GM12878 (cell line): Measurements from ENCODE around the gene CR2. TPM values are rescaled to one million over a fixed set of nuclear protein-coding genes. Genes with fewer than 3 reads are reported as not detected.

Experiments used
- ATAC-seq: fragments of 200-7000 bp; cut with Tn5 transposase; 3 replicates; pipeline ENCODE4 v1.9.1; 2020; ENCODE audit warnings: mild to moderate bottlenecking, moderate library complexity
- BruUV-seq: library from RNA; stranded (reverse); fragments of 400-500 nt; replicated peaks from 2 replicates; lab custom pipeline; 2021; lab: Mats Ljungman, UMichigan
- CTCF ChIA-PET: fragments of 300-600 bp; sonication (Branson Sonifier 250); formaldehyde crosslinking; extraction: SDS; loops from one replicate; lab custom pipeline; 2021; ENCODE audit warnings: inconsistent platforms; lab: Yijun Ruan, JAX
- POLR2A ChIA-PET: fragments of 350-600 bp; formaldehyde crosslinking; extraction: SDS; loops from one replicate; lab custom pipeline; 2021; ENCODE audit warnings: inconsistent platforms; lab: Charles Lee
- RAD21 ChIA-PET: fragments of 300-600 bp; sonication (Branson Sonifier 250); formaldehyde crosslinking; loops from one replicate; lab custom pipeline; 2023; ENCODE audit warnings: antibody characterized with exemption; ENCODE audit not compliant: unreplicated experiment; lab: Charles Lee
- SMC1A ChIA-PET: fragments of 300-600 bp; sonication (Branson Sonifier 250); formaldehyde crosslinking; loops from one replicate; lab custom pipeline; 2023; ENCODE audit not compliant: unreplicated experiment, uncharacterized antibody; lab: Charles Lee
- DNase-seq: peaks from one replicate; pipeline ENCODE4 v3.0.0-alpha.2; 2011; ENCODE audit warnings: low read depth, low spot score
- FAIRE-seq: peaks from 3 replicates; lab custom pipeline; 2011; peaks lifted over from hg19 to GRCh38; lab: Jason Lieb, UNC
- H2AFZ ChIP-seq: 2 replicates; pipeline ENCODE4 v1.6.0; 2011; ENCODE audit warnings: low read depth, low read length, control low read depth; ENCODE audit not compliant: control insufficient read depth
- H3K27ac ChIP-seq: 2 replicates; pipeline ENCODE4 v1.5.1; 2011; ENCODE audit warnings: control low read depth; ENCODE audit not compliant: control insufficient read depth, insufficient read depth
- H3K27me3 ChIP-seq, 2 experiments: replicated peaks in 1 of 2; 2 replicates each; pipeline versions ENCODE4 v1.6.0 to v1.6.1; 2011; ENCODE audit warnings: low read length in 1 of 2; ENCODE audit not compliant: control insufficient read depth in 2 of 2, insufficient read depth in 2 of 2
- H3K36me3 ChIP-seq, 2 experiments: 2 replicates each; pipeline ENCODE4 v1.5.1; 2011; ENCODE audit warnings: low read length in 1 of 2; ENCODE audit not compliant: control insufficient read depth in 2 of 2, insufficient read depth in 2 of 2
- H3K4me1 ChIP-seq: 2 replicates; pipeline ENCODE4 v1.6.1; 2011; ENCODE audit warnings: mild to moderate bottlenecking, low read length, moderate library complexity, mixed read lengths; ENCODE audit not compliant: control insufficient read depth, insufficient read depth
- H3K4me2 ChIP-seq: 2 replicates; pipeline ENCODE4 v1.6.0; 2011; ENCODE audit warnings: control low read depth; ENCODE audit not compliant: control insufficient read depth, insufficient read depth
- H3K4me3 ChIP-seq: fragments of 200-600 bp; sonication (generic); 2 replicates; pipeline ENCODE4 v1.5.1; 2016
- H3K79me2 ChIP-seq: 2 replicates; pipeline ENCODE4 v1.6.0; 2011; ENCODE audit warnings: low read length; ENCODE audit not compliant: control insufficient read depth, insufficient read depth
- H3K9ac ChIP-seq: 2 replicates; pipeline ENCODE4 v1.8.0; 2011; ENCODE audit warnings: low read length, control low read depth, mixed read lengths; ENCODE audit not compliant: control insufficient read depth, insufficient read depth
- H3K9me3 ChIP-seq: replicated peaks from 3 replicates; pipeline ENCODE4 v1.5.1; 2011; ENCODE audit warnings: mild to moderate bottlenecking, low read length; ENCODE audit not compliant: control insufficient read depth, insufficient read depth
- H4K20me1 ChIP-seq: 2 replicates; pipeline ENCODE4 v1.6.0; 2011; ENCODE audit not compliant: control insufficient read depth, insufficient read depth
- ASH2L ChIP-seq: fragments of 300-600, 200-600 bp; sonication (generic); IDR thresholded peaks from 2 replicates; pipeline ENCODE4 v1.6.1; 2017; ENCODE audit warnings: low read depth, mild to moderate bottlenecking, borderline replicate concordance
- CTCF ChIP-seq, 3 experiments: IDR thresholded peaks in 2 of 3; conservative IDR thresholded peaks in 1 of 3; 2 replicates each; pipeline ENCODE4 v1.5.1; 2011; ENCODE audit warnings: low read depth in 3 of 3, low read length in 3 of 3, mild to moderate bottlenecking in 3 of 3, control low read depth in 2 of 3, moderate library complexity in 2 of 3, inconsistent platforms in 1 of 3, mixed read lengths in 1 of 3; ENCODE audit not compliant: control insufficient read depth in 2 of 3, insufficient read depth in 1 of 3; ENCODE audit errors: extremely low read depth in 1 of 3
- RAD21 ChIP-seq: IDR thresholded peaks from 2 replicates; pipeline ENCODE4 v1.6.1; 2011; ENCODE audit warnings: mild to moderate bottlenecking, low read depth, low read length, moderate library complexity; ENCODE audit not compliant: insufficient read depth
- SIX5 ChIP-seq: IDR thresholded peaks from 2 replicates; pipeline ENCODE4 v1.6.1; 2011; ENCODE audit warnings: mild to moderate bottlenecking, low read depth, low read length, moderate library complexity; ENCODE audit not compliant: severe bottlenecking
- SMAD5 ChIP-seq: IDR thresholded peaks from 2 replicates; pipeline ENCODE4 v1.6.1; 2016; ENCODE audit warnings: antibody characterized with exemption, low read depth
- SMC3 ChIP-seq: IDR thresholded peaks from 2 replicates; pipeline ENCODE4 v1.6.1; 2011; ENCODE audit warnings: low read length, improper control_type of control experiment, borderline replicate concordance
- TAF1 ChIP-seq: IDR thresholded peaks from 2 replicates; pipeline ENCODE4 v1.6.1; 2011; ENCODE audit warnings: mild to moderate bottlenecking, low read depth, low read length, borderline replicate concordance
- ZNF217 ChIP-seq: fragments of 450-650 bp; IDR thresholded peaks from 2 replicates; pipeline ENCODE4 v1.6.1; 2017; ENCODE audit warnings: antibody characterized with exemption, mild to moderate bottlenecking
- in situ Hi-C: fragments of 300-500 bp; cut with MboI; formaldehyde crosslinking; loops from 9 replicates; pipeline ENCODE4 v1.14.3; 2018; ENCODE audit warnings: mixed read lengths
- intact Hi-C: fragments of 100-400 bp; cut with micrococcal nuclease; formaldehyde crosslinking; loops from one replicate; pipeline ENCODE4 v1.14.2; 2022; ENCODE audit not compliant: unreplicated experiment
- polyA plus RNA-seq, 11 experiments: library from polyadenylated mRNA; depleted of rRNA in 4 of 11; unstranded in 6 of 11; stranded (reverse) in 5 of 11; fragments of >200 nt; fragmentation: Nextera tagmentation in 4 of 11; fragmentation: Illumina TruSeq in 1 of 11; extraction: Ambion mirVana in 4 of 11; extraction: Trizol in 1 of 11; gene quantifications; 1 replicate in 1 of 11; 2 replicates in 10 of 11; pipeline versions ENCODE4 v1.2.1 to v1.2.3, GENCODE V29; 2011 to 2016; ENCODE audit warnings: inconsistent platforms in 2 of 11, missing spikeins in 2 of 11, low read depth in 1 of 11
- total RNA-seq, 4 experiments: library from RNA; depleted of rRNA in 3 of 4; stranded (reverse); fragments of >200 nt in 3 of 4; fragmentation: Illumina TruSeq in 1 of 4; extraction: Trizol in 1 of 4; gene quantifications; 2 replicates each; pipeline versions ENCODE4 v1.2.1 to v1.2.3, GENCODE V29; 2013 to 2021
- TF ChIP-seq, protein P1 (sequence below): fragments of 450-650 bp; IDR thresholded peaks from 2 replicates; pipeline ENCODE4 v1.6.1; 2017; ENCODE audit warnings: antibody characterized with exemption, mild to moderate bottlenecking, moderate library complexity

The CR2 gene
- total and polyA plus RNA-seq, 10 of the 15 experiments (the other 5 are each of a cell fraction or from before 2014, with no cell fraction given) = 2.2 to 72.8 (median 50.6) TPM

- intact Hi-C loops = loop anchor here (1.0 to 10.0 kb wide), 4 partner anchors 85 to 322 kb away; partner anchors contain the start of gene CD55
- ChIA-PET RAD21 (interaction anchor here (0.6 to 3.7 kb wide), 18 partner anchors 8 to 489 kb away, joined by 3 to 54 read pairs (median 5); partner anchors contain the start of genes CD55 and CR1), CTCF (interaction anchor here (0.5 to 5.4 kb wide), 42 partner anchors 7 to 424 kb away, joined by 3 to 154 read pairs (median 5); partner anchors contain the start of genes C4BPB, CD55, PFKFB2 and YOD1), SMC1A (interaction anchor here (0.7 to 5.2 kb wide), 26 partner anchors 9 to 357 kb away, joined by 3 to 69 read pairs (median 6); partner anchors contain the start of genes C4BPB, CD55, CR1 and PFKFB2), POLR2A (interaction anchor here (1.1 kb wide), 1 partner anchor 10 kb away, joined by 3 read pairs; no protein-coding TSS in a partner anchor)
- Histone ChIP-seq H3K4me2 (no peak overlapping the region), H3K36me3 (no peaks in the 10 kb centered on the region), H3K4me1 (peaks cover 10% of the 10 kb centered on the region), H3K9ac (no peak overlapping the region), H3K79me2 (no peaks in the 10 kb centered on the region), H4K20me1 (no peaks in the 10 kb centered on the region), H3K9me3 (no peaks in the 10 kb centered on the region; the same call in 1 of the 3 replicates), H3K27me3 (no peaks in the 10 kb centered on the region), H2AFZ (no peak overlapping the region), H3K27ac (no peak overlapping the region), H3K4me3 (no peak overlapping the region)
- no peak for DNase-seq
- FAIRE-seq = no peak
- BruUV-seq = no TSS peak
- in situ Hi-C loops = loop anchor here (5.0 kb wide), 1 partner anchor 329 kb away; no protein-coding TSS in a partner anchor
- peak; percentile 46 for ATAC-seq
- TF ChIP-seq, protein P1, sequence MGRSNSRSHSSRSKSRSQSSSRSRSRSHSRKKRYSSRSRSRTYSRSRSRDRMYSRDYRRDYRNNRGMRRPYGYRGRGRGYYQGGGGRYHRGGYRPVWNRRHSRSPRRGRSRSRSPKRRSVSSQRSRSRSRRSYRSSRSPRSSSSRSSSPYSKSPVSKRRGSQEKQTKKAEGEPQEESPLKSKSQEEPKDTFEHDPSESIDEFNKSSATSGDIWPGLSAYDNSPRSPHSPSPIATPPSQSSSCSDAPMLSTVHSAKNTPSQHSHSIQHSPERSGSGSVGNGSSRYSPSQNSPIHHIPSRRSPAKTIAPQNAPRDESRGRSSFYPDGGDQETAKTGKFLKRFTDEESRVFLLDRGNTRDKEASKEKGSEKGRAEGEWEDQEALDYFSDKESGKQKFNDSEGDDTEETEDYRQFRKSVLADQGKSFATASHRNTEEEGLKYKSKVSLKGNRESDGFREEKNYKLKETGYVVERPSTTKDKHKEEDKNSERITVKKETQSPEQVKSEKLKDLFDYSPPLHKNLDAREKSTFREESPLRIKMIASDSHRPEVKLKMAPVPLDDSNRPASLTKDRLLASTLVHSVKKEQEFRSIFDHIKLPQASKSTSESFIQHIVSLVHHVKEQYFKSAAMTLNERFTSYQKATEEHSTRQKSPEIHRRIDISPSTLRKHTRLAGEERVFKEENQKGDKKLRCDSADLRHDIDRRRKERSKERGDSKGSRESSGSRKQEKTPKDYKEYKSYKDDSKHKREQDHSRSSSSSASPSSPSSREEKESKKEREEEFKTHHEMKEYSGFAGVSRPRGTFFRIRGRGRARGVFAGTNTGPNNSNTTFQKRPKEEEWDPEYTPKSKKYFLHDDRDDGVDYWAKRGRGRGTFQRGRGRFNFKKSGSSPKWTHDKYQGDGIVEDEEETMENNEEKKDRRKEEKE = no peak
- TF ChIP-seq ZNF217 = no peak
- TF ChIP-seq SMAD5 = no peak
- TF ChIP-seq RAD21 = peak; percentile 62
- TF ChIP-seq CTCF (IDR thresholded peaks at IDR 0.05 in 2 of 3, conservative IDR thresholded peaks at IDR 0.05 in 1 of 3; ENCODE audit: control insufficient read depth in 2 of 3, extremely low read depth in 1 of 3, insufficient read depth in 1 of 3, low read depth in 3 of 3, low read length in 3 of 3) = peak in 2 of 3 experiments; percentile 10 to 23; a peak in 3 of 6 replicates
- no peak for TF ChIP-seq SIX5
- TF ChIP-seq ASH2L = no peak
- TF ChIP-seq TAF1 = no peak
- peak; percentile 34; the same call in 1 of the 2 replicates for TF ChIP-seq SMC3
Observed at GRCh38 chr1:207405814-207406213, 48.3 kb upstream of the CR2 start.
